Activated CD8-positive, alpha-beta memory T cell treated with anti-CD3 and anti-CD28 coated beads, Interleukin-2, amount 50 U/mL, for 24 hours (primary cell): Measurements from ENCODE around the gene ZNFX1.

Experiments used
- DNase-seq: peaks from one replicate; pipeline ENCODE4 v3.0.0-alpha.2; 2020; ENCODE audit errors: extremely low read depth

The ZNFX1 gene

GRCh38 chr20:49292010-49292409 is 14.2 kb upstream of the ZNFX1 start:
- DNase-seq: no peak

- no peak for DNase-seq
Observed at GRCh38 chr20:49291200-49291599, 13.3 kb upstream of the ZNFX1 start.

- no peak for DNase-seq
Observed at GRCh38 chr20:49290608-49291191, 12.8 kb upstream of the ZNFX1 start.

- DNase-seq: no peak
Observed at GRCh38 chr20:49288784-49289696, 11.2 kb upstream of the ZNFX1 start.

GRCh38 chr20:49288250-49288751 is 10.4 kb upstream of the ZNFX1 start:
- no peak for DNase-seq

- DNase-seq: no peak
Observed at GRCh38 chr20:49287555-49288249, 9.8 kb upstream of the ZNFX1 start.

- DNase-seq: no peak
Observed at GRCh38 chr20:49286689-49287551, 9.1 kb upstream of the ZNFX1 start.

GRCh38 chr20:49285813-49286494 is 8.1 kb upstream of the ZNFX1 start:
- DNase-seq: no peak

- DNase-seq: no peak
Observed at GRCh38 chr20:49285233-49285668, 7.4 kb upstream of the ZNFX1 start.

GRCh38 chr20:49284818-49285217 is 7.0 kb upstream of the ZNFX1 start:
- no peak for DNase-seq

GRCh38 chr20:49283703-49284625 is 6.1 kb upstream of the ZNFX1 start:
- DNase-seq: no peak

- DNase-seq: no peak
Observed at GRCh38 chr20:49283176-49283702, 5.4 kb upstream of the ZNFX1 start.

GRCh38 chr20:49282584-49283171 is 4.8 kb upstream of the ZNFX1 start:
- no peak for DNase-seq

- DNase-seq: no peak
Observed at GRCh38 chr20:49281913-49282467, 4.1 kb upstream of the ZNFX1 start.

GRCh38 chr20:49281059-49281912 is 3.4 kb upstream of the ZNFX1 start:
- DNase-seq: no peak

- no peak for DNase-seq
Observed at GRCh38 chr20:49280463-49281058, 2.7 kb upstream of the ZNFX1 start.

GRCh38 chr20:49279677-49280462 is 2.0 kb upstream of the ZNFX1 start:
- no peak for DNase-seq
